Left lobe of liver (tissue), 2 donors: ENCODE results near the gene DDA1. TPM values are rescaled to one million over a fixed set of nuclear protein-coding genes. Genes with fewer than 3 reads are reported as not detected.
"Not testable (repeated sequence)": the region's sequence is repeated elsewhere in the genome, so short reads cannot be mapped to it uniquely, and the experiment has no call there.

ENCODE experiments used
- ATAC-seq: fragments of 200-7000 bp; cut with Tn5 transposase; one replicate; pipeline ENCODE4 v1.9.1; 2020; ENCODE audit warnings: mild to moderate bottlenecking, moderate library complexity
- DNase-seq: peaks from one replicate; pipeline ENCODE4 v3.0.0-alpha.2; 2020; ENCODE audit warnings: low spot score
- total RNA-seq: library from RNA; stranded (reverse); gene quantifications from one replicate; pipeline ENCODE4 v1.2.1, GENCODE V29; 2021
- donor health status: DM: no; HTN: no; CAD: no; lungs with moderate emphysema.
- donor health status: DM: no; HTN: yes; CAD: no.

DDA1 gene
- total RNA-seq, 1 donor from 2014 or later, result 10.9 TPM

DNA sequence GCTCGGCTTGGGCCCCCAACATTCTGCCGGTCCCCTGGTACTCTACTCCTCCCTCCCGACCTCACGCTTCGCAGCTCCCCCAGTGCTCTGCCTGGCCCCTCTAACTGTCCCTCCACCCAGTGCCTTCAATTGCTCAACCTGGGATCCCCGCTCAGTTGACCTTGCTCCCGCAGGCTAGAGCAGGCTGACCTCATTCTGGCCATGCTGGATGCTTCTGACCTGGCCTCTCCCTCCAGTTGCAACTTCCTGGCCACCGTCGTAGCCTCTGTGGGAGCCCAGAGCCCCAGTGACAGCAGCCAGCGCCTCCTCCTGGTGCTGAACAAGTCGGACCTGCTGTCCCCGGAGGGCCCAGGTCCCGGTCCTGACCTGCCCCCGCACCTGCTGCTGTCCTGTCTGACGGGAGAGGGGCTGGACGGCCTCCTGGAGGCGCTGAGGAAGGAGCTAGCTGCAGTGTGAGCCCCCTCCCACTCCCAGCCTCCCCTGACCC lies 31.6 kb downstream of the DDA1 start:
- ATAC-seq, result peak; percentile 62
- peak; percentile 75 for DNase-seq

DNA sequence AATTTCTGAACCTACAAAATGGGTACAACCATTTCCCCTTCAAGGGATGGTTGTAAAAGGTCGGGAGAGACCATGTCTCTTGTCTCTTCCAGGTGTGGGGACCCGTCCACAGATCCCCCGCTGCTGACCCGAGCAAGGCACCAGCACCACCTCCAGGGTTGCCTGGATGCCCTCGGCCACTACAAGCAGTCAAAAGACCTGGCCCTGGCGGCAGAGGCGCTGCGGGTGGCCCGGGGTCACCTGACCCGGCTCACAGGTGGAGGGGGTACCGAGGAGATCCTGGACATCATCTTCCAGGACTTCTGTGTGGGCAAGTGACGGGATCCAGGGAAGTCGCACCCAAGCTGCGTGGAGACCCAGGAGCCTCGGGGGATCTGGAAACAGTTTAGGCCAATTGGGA lies 32.0 kb downstream of the DDA1 start:
- ATAC-seq (no peak), DNase-seq (no peak)

DNA sequence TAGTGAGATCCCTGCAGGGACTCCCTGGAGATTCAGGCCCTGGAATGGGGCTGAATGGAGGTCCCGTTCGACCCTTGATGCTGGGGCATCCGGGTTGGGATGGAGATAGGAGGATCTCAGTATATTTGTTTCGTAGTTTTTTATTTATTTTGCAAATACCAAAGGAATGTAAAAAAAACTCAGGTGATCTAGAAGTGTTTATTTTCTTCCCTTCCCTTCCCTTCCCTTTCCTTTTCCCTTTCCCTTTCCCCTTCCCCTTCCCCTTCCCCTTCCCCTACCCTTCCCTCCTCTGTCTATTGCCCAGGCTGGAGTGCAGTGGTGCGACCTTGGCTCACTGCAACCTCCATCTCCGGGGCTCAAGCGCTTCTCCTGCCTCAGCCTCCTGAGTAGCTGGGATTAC lies 32.5 kb downstream of the DDA1 start:
- no peak for ATAC-seq
- DNase-seq, result no peak

DNA sequence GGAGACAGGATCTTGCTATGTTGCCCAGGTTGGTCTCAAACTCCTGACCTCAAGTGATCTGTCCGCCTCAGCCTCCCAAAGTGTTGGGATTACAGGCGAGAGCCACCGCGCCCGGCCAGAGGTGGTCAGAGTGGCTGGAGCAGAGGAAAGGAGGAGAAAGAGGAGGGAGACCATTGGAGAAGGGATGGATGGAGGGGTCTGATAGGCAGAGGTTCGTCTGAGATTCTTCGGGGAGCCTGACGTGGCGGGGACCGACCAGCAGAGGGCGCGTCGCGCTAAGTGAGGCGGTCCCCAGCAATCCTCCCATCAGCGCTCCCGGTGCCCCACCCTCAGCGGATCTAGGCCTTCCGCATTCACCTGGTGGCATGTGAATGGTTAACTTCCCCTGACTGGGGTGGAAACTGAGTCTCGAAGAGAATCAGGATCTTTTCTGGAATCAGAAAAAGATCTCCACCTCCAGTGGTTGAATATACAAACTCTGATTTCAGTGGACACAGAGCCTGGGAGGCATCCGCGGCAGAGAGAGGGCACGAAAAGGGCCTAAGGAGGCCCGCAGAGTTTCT lies 36.8 kb downstream of the DDA1 start:
- ATAC-seq (peak; percentile 97), DNase-seq (peak; percentile 74)

DNA sequence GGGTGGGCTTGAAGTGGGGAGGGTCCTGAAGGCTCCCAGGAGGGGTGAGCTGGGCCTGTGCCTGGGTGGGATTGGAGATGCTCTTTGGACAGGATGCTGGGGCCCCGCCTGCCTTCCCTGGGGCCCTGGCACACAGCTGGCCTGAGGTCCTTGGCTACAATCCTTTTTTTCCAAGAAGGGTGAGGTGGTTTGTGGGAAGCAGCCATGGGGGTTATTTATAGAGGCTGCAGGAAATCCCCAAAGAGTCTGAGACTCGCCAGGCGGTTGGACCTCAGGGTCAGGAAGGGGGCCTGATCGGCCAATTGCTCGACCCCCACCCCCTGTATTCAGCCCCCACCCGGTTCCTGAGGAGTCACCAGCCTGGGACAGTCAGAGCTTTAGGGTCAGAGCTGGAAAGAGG lies 38.0 kb downstream of the DDA1 start:
- no peak for ATAC-seq
- no peak for DNase-seq

DNA sequence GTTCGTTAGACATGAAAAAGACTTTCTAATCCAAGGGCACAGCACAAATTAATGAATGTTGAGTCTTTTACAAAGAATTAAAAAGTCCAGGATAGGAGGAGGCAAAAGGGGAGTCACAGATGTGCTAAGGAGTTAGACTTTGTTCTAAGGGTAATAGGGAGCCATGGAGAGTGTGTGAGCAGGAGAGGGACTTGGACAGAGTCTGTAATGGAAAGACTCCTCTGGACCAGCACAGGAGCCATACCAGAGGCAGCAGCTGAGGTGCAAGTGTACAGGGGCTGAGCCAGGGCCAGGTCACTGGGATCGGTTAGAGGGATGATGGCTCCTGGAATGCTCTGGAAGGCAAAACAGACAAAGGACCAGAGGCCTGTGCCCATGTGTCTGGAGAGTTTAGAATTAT lies 38.5 kb downstream of the DDA1 start:
- DNase-seq (no peak), ATAC-seq (no peak)

DNA sequence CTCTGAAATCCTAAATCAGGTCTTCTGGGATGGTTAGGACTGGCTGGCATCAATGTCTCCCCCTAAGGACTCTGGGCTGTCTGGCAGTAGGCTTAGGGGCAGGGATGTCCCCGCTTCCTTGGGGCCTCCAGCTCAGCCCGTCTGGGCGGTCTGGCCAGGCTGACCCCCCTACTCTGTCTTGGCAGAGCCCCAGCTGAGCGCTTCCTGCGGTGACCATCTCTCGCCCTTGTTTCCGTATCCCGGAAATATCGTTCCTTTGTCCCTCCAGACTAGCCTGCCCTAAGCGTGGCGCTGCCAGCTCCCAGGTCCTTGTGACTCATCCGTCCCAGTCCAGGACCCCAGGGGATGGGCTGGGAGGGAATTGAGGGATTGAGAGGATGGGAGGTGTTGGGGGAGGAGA lies 39.3 kb downstream of the DDA1 start:
- ATAC-seq (peak; percentile 30), DNase-seq (no peak)

DNA sequence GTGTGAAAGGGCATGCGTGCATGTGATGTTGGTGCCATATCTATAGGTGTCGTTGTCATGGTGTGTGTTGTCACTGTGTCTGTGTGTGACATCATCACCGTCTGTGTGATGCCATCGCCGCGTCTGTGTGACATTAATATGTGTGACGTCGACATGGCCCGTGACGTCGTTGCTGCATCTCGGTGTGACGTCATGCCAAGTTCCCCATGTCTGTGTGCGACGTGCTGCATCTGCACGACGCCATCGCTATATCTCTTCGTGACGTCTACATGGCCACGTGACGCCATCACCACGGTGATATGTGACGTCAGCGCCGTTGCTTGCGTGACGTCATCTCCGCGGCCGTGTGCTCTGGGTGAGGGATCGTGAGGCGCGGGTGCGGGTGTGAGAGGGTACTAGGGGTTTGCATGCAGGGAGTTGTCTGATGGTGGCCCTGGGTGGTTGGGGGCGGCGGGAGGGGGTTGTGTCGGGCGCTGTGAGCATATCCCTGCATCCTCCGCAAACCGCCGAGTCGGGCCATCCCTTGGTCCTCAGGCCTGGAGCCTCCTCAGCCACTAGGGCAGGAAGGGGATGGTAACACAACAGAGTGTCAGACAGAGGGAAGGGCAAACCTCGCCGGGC lies 42.6 kb downstream of the DDA1 start:
- ATAC-seq (no peak), DNase-seq (no peak)

DNA sequence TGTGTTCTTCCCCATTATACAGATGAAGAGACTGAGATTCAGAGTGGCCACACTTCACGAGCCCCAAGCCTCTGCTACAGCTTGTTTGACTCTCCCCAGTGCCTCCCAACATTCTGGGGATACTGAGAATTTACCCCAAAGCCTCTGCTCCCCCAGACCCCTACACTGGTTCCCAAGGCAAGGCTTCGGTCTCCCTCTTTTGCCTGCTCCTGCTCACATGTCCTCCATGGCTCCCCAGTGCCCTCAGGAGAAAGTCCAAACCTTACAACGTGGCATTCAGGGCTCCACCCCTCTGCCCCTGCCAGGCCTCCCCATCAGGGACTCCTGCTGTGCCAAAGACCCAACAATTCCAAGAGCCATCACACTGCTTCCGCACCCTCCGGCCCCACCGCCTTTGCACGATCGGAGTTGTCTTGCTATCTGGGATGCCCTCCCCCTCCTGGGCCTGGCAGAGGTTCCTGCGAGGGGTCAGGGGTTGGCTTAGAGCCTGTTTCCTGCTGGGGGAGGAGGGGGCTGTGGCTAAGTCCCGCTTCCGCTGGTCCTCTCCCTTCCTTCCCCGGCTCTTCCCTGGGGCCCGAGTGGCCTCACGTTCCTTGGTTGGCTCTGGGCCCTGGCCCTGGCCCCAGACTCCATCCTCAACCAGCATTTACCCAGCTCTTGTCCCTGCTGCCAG lies 43.4 kb downstream of the DDA1 start:
- DNase-seq (no peak), ATAC-seq (peak; percentile 32)

DNA sequence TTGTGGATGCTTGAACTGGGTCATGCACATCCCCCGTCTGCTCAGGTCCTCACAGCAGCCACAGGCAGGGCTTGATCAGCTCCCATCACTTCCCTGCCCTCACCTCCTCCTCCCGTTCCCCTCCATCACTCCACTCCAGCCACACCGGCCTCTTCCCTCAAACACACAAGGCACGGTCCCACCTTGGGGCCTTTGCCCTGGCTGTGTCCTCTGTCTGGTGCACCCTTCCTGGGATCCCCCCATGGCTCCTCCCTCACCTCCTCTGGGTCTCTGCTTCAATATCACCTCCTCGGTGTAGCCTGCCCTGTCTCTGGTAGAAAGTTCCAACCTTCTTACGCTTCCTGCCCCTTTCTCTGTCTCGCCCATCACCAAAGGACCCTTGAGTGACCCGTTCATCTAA lies 44.0 kb downstream of the DDA1 start:
- ATAC-seq, result no peak

DNA sequence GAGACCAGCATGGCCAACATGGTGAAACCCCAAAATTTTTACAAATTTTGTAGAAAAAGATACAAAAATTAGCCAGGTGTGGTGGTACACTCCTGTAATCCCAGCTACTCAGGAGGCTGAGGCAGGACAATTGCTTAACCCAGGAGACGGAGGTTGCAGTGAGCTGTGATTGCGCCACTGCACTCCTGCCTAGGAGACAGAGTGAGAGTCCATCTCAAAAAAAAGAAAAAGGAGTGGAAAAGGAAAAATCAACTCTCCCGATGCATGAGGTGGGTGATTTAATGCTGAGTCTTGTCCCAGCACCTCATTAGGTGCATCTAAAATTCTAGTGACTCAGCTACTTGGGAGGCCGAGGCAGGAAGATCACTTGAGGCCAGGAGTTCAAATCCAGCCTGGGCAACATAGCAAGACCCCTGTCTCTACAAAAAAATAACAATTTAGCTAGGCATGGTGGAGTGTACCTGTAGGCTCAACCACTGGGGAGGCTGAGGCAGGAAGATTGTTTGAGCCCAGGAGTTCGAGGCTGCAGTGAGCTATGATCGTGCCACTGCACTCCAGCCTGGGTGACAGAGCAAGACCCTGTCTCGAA lies 47.8 kb downstream of the DDA1 start:
- DNase-seq, result no peak
- ATAC-seq, result no peak

More for the DNA sequence above, 44.0 kb downstream of the DDA1 start:
- DNase-seq, result no peak

DNA sequence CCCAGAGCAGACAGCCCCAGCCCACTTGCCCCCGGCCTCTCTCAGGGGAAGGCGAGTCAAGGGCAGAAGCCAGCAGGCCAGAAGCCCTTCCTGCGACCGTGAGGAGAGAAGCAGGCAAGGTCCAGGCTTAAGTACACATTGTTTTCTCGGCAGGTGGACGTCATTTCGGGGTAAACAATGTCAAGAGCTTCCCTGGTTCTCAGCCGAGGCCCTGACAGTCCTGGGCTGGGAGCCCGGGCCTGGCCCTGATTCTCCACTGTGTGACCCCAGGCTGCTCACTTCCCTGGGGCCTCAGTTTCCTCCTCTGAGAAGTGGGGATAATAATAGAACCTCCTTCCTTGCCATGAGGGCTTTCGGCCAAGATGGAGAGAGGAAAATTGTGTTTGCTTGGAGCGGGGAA lies 48.4 kb downstream of the DDA1 start:
- no peak for ATAC-seq
- no peak for DNase-seq

DNA sequence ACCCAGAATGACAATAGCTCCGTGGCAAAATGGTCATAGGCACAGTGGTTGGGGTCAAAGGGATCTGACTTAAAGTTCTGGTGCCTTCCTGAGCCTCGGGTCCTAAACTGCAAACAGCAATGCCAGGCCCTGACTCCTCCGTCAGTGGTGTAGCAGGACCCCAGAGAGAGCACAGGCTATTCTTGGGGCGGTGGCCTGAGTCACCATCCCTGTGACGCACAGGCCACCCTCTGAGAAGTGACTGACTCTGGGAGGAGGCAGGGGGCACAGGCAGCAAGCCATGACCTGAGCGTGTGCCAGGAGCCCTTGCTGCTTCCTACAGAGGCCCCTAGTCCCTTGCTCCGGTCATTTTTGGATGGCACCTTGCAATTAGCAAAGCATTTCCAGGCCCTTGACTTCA lies 49.0 kb downstream of the DDA1 start:
- no peak for ATAC-seq
- DNase-seq, result no peak

DNA sequence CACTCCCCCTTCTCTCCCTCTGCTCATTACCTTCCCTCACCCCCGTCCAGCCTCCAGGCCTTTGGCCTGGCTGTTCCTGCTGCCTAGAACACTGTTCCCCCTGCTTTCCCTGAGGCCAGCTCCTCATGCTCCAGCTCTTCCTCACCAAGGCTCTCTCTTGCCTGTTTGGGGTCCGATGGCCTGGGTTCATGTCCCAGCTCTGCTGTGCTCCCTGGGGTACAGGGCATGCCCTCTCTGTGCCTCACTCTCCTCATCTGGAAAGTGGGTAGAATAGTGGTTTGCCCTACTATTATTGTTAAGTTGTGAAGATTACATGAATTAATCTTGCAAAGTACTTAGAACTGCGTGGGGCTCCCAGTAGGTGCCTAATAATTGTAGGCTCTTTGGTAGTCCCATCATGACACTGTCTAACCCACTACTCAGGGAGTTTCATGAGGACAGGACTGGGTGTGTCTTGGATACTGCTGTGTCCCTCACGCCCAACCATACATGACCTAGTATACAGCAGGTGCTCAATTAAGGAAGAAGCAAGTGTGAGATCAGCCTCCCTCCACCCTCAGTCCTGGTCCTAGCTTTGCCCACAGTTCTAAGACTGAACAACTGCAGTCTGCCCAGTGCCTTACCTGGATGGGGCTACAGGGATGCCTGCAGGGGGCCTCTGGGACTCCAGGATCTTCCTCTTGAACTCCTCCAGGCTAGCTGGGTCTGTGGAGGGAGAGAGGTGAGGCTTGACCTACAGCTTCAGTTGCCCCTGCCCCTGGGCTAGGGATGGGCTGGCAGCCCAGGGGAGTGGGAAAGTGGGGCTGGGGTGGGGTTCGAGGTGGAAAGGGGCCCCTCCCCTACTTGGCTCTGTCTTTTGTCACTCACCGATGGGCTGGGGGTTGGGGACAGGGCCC lies 50.8 kb downstream of the DDA1 start:
- DNase-seq, result no peak
- no peak for ATAC-seq

DNA sequence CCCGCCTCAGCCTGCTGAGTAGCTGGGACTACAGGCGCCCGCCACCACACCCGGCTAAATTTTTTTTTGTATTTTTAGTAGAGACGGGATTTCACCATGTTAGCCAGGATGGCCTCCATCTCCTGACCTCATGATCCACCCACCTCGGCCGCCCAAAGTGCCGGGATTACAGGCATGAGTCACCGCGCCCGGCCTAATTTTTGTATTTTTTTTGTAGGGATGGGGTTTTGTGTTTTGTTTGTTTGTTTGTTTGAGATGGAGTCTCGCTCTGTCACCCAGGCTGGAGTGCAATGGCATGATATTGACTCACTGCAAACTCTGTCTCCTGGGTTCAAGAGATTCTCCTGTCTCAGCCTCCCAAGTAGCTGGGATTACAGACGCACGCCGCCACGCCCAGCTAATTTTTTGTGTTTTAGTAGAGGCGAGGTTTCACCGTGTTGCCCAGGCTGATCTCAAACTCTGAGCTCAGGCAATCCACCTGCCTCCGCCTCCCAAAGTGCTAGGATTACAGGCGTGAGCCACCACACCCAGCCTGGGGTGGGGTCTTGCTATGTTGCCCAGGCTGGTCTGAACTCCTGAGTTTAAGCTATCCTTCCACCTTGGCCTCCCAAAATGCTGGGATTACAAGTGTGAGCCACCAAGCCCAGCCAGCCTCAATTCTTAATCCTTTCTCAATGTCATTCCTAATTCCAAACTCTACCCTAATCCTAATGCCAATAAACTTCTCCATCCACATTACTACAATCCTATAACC lies 54.7 kb downstream of the DDA1 start:
- not testable (repeated sequence) for ATAC-seq, DNase-seq

DNA sequence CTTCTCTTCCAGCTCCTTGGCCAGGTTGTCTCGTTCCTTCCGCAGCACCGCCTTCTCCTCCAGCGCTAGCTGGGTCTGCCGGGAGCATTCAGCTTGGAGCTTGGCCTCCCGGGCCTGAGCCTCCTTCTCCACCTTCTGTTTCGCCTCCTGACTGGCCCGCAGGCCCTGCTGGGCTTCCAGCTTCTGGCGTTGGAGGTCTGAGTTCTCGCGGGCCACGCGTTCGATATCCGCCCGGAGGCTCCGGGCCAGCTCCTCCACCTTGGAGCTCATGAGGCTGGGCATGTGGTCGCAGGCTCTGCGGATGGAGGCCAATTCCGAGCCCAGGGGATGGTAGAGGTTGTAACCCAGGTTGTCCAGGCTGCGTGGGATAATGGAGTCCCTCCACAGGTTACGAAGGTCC lies 56.0 kb downstream of the DDA1 start:
- no peak for ATAC-seq
- DNase-seq, result no peak

DNA sequence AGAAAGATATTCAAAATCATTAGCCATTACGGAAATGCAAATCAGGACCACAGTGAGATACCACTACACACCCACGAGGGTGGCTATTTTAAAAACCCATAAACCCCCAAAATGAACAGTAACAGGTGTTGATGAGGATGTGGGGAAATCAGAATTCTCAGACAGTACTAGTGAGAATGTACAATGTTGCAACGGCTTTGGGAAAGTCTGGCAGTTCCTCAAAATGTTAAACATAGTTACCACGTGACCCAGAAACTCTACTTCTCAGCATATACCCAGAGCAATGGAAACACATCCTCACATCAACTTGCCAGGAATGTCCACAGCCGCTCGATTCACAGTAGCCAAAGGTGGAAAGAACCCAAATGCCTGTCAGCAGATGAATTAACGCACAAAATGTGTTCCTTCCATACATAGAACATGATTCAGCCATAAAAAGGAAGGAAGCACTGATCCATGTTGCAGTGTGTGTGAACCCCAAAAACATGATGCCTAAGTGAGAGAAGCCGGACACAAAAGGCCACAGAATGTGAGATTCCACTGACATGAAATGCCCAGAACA lies 60.7 kb downstream of the DDA1 start:
- DNase-seq (no peak), ATAC-seq (no peak)
